Neural crest cell (in vitro differentiated cells): Measurements from ENCODE around the gene DGKG. TPM values are rescaled to one million over a fixed set of nuclear protein-coding genes. Genes with fewer than 3 reads are reported as not detected.

Experiments used
- DNase-seq: peaks from one replicate; pipeline ENCODE4 v3.0.0; 2021; ENCODE audit warnings: low read depth, mixed read lengths, low spot score
- H3K27ac Mint-ChIP-seq: one replicate; pipeline ENCODE4 v1.8.0; 2021; ENCODE audit warnings: mild to moderate bottlenecking, mixed read lengths; ENCODE audit not compliant: unreplicated experiment
- H3K27me3 Mint-ChIP-seq: 2 replicates; pipeline ENCODE4 v1.8.0; 2021; ENCODE audit warnings: low read depth, mild to moderate bottlenecking, mixed read lengths
- H3K36me3 Mint-ChIP-seq: 2 replicates; pipeline ENCODE4 v1.8.0; 2021; ENCODE audit warnings: low read depth, mild to moderate bottlenecking, mixed read lengths
- H3K4me1 Mint-ChIP-seq: 2 replicates; pipeline ENCODE4 v1.8.0; 2021; ENCODE audit warnings: mixed read lengths
- H3K4me3 Mint-ChIP-seq: one replicate; pipeline ENCODE4 v1.8.0; 2021; ENCODE audit warnings: mild to moderate bottlenecking, mixed read lengths
- H3K9me3 Mint-ChIP-seq: 2 replicates; pipeline ENCODE4 v1.8.0; 2021; ENCODE audit warnings: mixed read lengths
- total RNA-seq: library from RNA; stranded (reverse); gene quantifications from 2 replicates; pipeline ENCODE4 v1.2.1, GENCODE V29; 2021
- TF ChIP-seq, protein P1 (sequence below): fragments of 200-600 bp; sonication (generic); conservative IDR thresholded peaks from 2 replicates; pipeline ENCODE4 v1.5.0; 2021; ENCODE audit warnings: antibody characterized with exemption, mild to moderate bottlenecking

The DGKG gene
- total RNA-seq, 1 donor from 2014 or later = not detected

DNA sequence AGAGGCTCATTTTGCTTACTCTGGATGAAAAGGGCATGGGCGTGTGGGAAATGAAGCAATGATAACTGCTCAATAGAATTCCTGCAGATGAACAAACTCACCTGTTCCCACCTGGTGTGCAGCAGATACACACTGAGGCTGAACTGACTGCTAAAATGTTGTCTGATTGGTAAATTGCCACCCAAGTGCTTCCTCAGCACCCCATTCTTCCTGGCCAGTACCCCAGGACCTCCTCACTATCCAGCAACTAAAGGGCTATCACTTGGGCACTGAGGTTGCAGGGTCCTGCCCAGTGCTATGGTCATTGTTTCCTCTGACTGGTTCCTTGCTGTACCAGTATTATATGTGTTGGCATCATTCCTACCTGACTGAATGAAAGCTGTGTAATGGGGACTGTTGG is 38.0 kb upstream of the DGKG start:
- no peaks in the 10 kb centered on the region for H3K36me3 Mint-ChIP-seq
- TF ChIP-seq, protein P1, sequence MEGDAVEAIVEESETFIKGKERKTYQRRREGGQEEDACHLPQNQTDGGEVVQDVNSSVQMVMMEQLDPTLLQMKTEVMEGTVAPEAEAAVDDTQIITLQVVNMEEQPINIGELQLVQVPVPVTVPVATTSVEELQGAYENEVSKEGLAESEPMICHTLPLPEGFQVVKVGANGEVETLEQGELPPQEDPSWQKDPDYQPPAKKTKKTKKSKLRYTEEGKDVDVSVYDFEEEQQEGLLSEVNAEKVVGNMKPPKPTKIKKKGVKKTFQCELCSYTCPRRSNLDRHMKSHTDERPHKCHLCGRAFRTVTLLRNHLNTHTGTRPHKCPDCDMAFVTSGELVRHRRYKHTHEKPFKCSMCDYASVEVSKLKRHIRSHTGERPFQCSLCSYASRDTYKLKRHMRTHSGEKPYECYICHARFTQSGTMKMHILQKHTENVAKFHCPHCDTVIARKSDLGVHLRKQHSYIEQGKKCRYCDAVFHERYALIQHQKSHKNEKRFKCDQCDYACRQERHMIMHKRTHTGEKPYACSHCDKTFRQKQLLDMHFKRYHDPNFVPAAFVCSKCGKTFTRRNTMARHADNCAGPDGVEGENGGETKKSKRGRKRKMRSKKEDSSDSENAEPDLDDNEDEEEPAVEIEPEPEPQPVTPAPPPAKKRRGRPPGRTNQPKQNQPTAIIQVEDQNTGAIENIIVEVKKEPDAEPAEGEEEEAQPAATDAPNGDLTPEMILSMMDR = no peak
- H3K27ac Mint-ChIP-seq = no peak overlapping the region
- no peaks in the 10 kb centered on the region for H3K4me1 Mint-ChIP-seq
- peaks cover 11% of the 10 kb centered on the region for H3K27me3 Mint-ChIP-seq
- H3K9me3 Mint-ChIP-seq = no peaks in the 10 kb centered on the region
- DNase-seq = no peak
- no peak overlapping the region for H3K4me3 Mint-ChIP-seq

DNA sequence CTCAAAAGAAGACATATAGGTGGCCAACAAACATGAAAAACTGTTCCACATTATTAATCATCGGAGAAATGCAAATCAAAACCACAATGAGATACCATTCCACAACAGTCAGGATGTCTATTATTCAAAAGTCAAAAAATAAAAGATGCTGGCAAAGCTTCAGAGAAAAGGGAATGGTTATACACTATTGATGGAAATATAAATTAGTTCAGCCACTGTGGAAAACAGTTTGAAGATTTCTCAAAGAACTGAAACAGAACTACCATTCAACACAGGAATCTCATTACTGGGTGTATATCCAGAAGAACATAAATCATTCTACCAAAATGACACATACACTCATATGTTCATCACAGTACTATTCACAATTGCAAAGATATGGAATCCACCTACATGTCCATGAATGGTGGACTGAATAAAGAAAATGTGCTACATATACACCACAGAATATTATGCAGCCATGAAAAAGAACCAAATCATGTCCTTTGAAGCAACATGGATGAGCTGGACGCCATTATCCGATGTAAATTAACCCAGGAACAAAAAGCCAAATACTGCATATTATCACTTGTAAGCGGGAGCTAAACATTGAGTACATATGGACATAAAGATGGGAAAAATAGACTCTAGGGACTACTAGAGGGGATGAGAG is 32.7 kb upstream of the DGKG start:
- Mint-ChIP-seq H3K27ac (no peak overlapping the region), H3K4me3 (no peak overlapping the region), H3K9me3 (peaks cover 10% of the 10 kb centered on the region), H3K36me3 (peaks cover 3% of the 10 kb centered on the region), H3K4me1 (no peaks in the 10 kb centered on the region), H3K27me3 (peaks cover 6% of the 10 kb centered on the region)
- TF ChIP-seq, protein P1 = no peak
- DNase-seq = no peak

DNA sequence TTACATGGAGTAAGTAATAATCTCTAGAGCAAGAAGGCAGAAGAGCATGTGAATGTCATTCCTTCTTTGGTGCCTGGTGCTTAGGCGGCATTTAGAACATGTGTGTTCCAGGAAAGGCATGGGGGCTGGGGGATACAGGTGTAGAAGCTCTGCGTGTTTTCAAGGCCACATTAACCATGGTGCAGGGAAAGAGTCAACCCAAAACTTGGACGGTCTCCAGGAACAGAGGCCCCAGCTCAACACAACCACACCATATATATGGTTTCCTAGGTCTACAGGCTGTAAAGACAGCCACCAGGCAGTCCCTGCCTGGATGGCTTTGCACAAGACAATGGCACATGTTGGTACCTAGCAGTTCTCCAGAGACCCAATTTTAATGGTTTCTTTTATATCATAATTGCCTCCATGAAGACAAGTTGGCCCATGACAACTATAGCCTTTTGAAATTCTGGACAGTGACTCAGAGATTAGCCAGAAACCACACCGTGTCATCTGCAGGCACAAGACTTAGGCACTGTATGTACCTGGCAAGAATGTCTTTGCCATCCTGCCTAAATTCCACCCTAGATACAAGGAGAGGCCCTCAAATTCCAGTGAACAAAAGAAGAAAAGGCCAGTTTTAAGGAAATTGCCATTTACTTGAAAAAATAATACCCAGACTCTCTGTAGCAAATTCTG is 25.0 kb upstream of the DGKG start:
- TF ChIP-seq, protein P1 = no peak
- Mint-ChIP-seq H3K27ac (no peak overlapping the region), H3K4me1 (peaks cover 11% of the 10 kb centered on the region), H3K4me3 (no peak overlapping the region), H3K36me3 (no peaks in the 10 kb centered on the region), H3K27me3 (no peaks in the 10 kb centered on the region), H3K9me3 (peaks cover 3% of the 10 kb centered on the region)
- no peak for DNase-seq

DNA sequence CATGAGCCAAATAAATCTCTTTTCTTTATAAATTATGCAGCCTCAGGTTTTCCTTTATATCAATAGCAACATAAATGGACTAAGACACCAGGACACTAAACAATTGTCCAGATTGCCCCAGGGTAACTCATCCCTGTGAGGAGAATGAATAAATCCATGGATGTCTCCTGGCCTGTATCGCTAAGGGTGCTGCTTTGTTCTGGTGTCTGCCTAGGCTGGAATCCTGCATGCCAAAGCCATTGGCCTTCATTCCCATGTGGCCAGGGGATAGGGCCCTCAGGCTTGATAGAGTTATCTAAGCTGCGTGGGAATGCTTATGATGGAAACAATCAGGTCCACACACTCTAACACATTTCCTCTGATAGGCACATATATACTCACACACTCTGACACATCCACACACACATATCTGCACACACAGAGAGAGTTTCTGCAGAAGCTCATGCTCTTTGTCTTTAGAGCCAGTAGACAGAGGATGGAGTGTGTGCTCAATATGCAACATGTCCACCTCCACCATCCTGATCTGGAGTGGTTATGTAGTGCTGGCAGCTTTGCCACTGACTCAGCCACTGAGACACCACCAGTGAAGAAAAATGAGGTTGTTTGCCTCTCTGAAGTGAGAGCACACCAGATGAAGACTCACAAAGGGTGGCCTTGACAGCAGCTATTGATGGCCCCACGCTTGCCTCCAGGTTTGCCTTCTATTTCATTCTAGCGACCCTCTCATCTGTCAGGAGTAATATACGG is 24.0 kb upstream of the DGKG start:
- TF ChIP-seq, protein P1 = no peak
- peaks cover 3% of the 10 kb centered on the region for H3K9me3 Mint-ChIP-seq
- no peak for DNase-seq
- no peaks in the 10 kb centered on the region for H3K36me3 Mint-ChIP-seq
- peaks cover 18% of the 10 kb centered on the region for H3K4me1 Mint-ChIP-seq
- no peak overlapping the region for H3K4me3 Mint-ChIP-seq
- no peaks in the 10 kb centered on the region for H3K27me3 Mint-ChIP-seq
- H3K27ac Mint-ChIP-seq = no peak overlapping the region

DNA sequence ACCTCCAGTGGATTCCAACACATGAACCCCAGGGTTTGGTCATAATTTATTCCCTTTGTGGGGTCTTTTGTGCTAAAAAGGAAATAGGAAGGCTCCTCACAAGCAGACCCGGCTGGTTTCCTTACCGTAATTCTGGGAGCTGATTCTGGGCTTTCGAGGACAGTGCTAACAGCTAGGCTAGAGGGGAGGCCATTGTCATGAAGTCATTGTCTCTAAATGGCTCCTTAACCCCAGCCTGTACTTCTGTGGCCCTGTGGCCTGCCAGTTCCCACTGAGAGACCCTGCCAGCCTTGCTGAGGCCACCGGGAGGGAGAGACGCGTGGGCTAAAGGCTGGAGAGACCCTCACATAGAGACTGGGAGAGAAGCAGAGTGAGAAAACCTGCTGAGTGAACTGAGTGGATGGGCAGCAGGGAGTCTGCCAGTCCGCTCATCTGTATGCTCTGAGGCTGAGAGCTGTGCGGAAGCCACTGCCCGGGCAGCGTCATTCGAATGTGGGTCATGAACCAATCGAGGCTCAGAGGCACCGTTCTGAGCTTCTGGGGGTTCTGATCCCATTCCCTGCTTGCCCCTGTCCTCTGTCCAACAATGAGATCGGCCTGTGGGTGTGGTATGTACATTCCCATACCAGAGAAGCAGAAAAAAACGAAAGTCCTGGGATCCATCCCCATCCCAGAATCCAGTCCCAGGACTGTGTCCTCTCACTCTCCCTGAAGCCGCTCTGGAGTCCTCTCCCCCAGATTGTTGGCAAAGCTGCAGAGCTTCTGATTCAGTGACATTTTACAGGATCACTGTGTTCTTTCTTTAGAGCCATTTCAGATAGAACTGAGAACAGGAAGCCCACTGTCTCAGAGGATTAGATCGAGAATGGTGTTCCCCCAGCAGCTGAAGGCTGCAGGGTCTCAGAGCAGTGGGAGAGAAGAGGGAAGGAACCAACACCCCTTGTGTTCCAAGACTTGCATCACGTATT is 21.3 kb upstream of the DGKG start:
- DNase-seq = no peak
- H3K27me3 Mint-ChIP-seq = no peaks in the 10 kb centered on the region
- peaks cover 3% of the 10 kb centered on the region for H3K36me3 Mint-ChIP-seq
- TF ChIP-seq, protein P1 = no peak
- H3K4me1 Mint-ChIP-seq = peaks cover 18% of the 10 kb centered on the region
- no peak overlapping the region for H3K4me3 Mint-ChIP-seq
- peaks cover 7% of the 10 kb centered on the region for H3K9me3 Mint-ChIP-seq
- H3K27ac Mint-ChIP-seq = no peak overlapping the region
